Spleen (tissue), 7 donors: Measurements from ENCODE around the gene TATDN3.

Experiments used
- POLR2A ChIP-seq, 3 donors: fragments of 450-650 bp; IDR thresholded peaks; one replicate each; pipeline ENCODE4 v1.5.1; 2017; ENCODE audit warnings: antibody characterized with exemption in 3 of 3, mild to moderate bottlenecking in 1 of 3
- POLR2AphosphoS5 ChIP-seq, 3 donors: sonication (generic); formaldehyde crosslinking; IDR thresholded peaks; one replicate each; pipeline ENCODE4 v1.5.1; 2017; ENCODE audit warnings: antibody characterized with exemption in 3 of 3
- TF ChIP-seq, protein P1 (sequence below), 11 experiments: fragments of 200-600 bp in 7 of 11; fragments of 450-650 bp in 4 of 11; sonication (generic) in 4 of 11; IDR thresholded peaks in 8 of 11; conservative IDR thresholded peaks in 3 of 11; 1 replicate in 7 of 11; 2 replicates in 4 of 11; pipeline versions ENCODE4 v1.4.0 to v1.8.0; 2016 to 2021; ENCODE audit warnings: antibody characterized with exemption in 11 of 11, inconsistent platforms in 4 of 11, mild to moderate bottlenecking in 1 of 11
- donor health status: DM: no; HTN: no; CAD: no; lungs with moderate emphysema.
- donor health status: DM: no; HTN: no; CAD: no.
- donor health status: DM: no; HTN: no; CAD: no.

DNA sequence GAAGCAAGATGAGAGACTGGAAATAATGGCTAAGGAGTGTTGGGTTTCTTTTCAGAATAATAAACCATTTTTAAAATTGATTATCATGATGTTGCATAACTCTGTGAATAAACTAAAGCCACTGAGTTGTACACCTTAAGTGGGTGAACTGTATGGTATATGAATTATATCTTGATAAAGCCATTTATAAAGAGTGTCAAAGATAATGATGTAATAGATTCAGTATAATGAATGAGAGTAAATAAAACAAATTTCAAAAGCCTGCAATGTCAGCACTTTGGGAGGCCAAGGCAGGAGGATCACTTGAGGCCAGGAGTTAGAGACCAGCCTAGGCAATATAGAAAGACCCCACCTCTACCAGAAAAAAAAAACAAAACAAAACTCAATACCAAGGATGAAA, 16.5 kb upstream of the TATDN3 start:
- TF ChIP-seq POLR2A (IDR thresholded peaks at IDR 0.05) (no peak), POLR2AphosphoS5 (IDR thresholded peaks at IDR 0.05) (no peak)
- TF ChIP-seq, protein P1, sequence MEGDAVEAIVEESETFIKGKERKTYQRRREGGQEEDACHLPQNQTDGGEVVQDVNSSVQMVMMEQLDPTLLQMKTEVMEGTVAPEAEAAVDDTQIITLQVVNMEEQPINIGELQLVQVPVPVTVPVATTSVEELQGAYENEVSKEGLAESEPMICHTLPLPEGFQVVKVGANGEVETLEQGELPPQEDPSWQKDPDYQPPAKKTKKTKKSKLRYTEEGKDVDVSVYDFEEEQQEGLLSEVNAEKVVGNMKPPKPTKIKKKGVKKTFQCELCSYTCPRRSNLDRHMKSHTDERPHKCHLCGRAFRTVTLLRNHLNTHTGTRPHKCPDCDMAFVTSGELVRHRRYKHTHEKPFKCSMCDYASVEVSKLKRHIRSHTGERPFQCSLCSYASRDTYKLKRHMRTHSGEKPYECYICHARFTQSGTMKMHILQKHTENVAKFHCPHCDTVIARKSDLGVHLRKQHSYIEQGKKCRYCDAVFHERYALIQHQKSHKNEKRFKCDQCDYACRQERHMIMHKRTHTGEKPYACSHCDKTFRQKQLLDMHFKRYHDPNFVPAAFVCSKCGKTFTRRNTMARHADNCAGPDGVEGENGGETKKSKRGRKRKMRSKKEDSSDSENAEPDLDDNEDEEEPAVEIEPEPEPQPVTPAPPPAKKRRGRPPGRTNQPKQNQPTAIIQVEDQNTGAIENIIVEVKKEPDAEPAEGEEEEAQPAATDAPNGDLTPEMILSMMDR (IDR thresholded peaks at IDR 0.05 in 8 of 11, conservative IDR thresholded peaks at IDR 0.05 in 3 of 11) = no peak
